HG03066 (cell line): ENCODE measurements around the gene GLUL.

Source experiments
- ATAC-seq: cut with Tn5 transposase; IDR thresholded peaks from one replicate; pipeline ENCODE4 v1.9.1; 2021; ENCODE audit warnings: low read depth; ENCODE audit not compliant: unreplicated experiment

Gene GLUL

DNA sequence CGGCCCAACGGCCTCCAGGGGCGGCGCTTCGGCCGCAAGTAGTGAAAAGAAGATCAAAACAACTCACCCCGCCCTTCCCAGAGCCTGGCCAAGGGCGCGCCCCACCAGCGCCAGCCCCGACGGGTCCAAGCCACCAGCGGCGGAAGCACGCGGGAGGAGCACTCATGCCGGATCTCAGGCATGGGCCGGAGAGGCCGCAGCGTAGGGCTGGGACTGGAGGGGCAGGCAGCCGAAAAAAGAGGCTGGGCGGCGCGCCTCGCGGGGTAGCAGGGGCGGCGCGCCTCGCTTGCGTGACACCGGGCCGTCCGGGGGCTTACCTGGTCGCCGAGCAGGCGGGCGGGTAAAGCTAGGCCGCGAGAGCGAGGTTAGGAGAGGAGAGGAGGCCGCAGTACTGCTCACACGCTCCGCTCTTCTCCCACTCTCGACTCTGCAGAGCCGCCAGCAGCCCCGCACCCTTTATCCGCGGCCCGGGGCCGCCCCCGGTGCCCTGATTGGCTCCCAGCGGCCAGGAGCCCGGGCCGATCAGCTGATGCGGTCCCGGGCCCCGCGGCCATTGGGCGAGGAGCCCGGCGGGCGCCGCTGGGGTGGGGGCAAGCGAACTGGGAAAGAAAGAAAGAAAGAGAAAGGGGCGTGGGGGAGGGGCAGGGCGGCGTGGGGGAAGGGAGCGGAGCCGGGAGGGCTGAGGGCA lies at the start of gene GLUL:
Gene GLUL (minus strand): TSS at position 429 of the 688 bp plus-strand sequence. CDS start 3,053 bp downstream, outside the sequence.
- peak; percentile 73 for ATAC-seq

DNA sequence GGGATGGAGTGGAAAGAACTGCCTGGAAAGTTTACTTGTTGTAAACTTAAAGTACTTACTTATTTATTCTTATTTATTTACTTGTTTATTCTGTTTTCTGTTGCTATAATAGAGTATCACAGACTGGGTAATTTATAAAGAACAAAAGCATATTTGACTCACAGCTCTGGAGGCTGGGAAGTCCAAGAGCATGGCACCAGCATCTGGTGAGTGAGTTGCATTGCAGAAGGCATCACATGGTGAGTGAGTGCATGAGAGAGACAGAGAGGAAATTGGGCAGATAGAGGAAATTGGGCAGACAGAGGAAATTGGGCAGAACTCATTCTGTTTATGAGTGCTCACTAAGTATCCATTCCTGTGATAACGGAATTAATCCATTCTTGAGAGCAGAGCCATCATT lies 46.7 kb upstream of the GLUL start:
- ATAC-seq = no peak

DNA sequence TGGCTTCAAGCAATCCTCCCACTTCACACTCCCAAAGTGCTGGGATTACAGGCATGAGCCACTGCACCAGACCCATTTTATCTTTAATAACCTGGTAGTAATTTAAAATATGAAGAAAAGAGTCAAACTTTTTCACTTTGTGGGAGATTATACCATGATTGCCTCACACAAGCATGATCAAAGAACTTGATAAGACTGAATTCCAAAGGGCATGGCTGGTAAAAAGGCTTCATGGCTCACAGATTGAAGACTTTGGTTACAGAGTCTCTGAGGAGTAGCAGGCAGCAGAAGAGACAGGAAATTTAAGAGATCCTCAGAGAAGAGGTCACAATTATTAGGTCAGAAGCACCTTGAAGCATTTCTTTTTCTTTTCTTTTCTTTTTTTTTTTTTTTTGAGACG lies 42.0 kb upstream of the GLUL start:
- no peak for ATAC-seq

DNA sequence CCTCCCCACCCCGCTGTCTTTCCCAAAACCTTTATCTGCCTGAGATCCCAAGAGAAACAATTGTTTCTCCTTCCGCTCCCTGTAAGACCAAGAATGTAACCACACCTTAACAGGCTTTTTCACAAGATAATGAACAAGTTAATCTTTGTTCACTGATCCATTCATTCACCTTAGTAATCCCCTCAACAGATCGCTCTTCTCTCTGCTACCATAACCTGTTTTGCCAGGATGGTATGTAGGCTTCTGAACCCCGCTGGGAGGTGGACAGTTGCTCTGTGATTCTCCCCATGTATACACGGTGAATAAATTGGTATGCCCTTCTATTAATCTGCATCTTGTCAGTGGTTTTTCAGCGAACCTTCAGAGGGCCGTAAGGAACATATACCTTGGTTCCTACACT lies 39.7 kb upstream of the GLUL start:
- ATAC-seq = no peak

DNA sequence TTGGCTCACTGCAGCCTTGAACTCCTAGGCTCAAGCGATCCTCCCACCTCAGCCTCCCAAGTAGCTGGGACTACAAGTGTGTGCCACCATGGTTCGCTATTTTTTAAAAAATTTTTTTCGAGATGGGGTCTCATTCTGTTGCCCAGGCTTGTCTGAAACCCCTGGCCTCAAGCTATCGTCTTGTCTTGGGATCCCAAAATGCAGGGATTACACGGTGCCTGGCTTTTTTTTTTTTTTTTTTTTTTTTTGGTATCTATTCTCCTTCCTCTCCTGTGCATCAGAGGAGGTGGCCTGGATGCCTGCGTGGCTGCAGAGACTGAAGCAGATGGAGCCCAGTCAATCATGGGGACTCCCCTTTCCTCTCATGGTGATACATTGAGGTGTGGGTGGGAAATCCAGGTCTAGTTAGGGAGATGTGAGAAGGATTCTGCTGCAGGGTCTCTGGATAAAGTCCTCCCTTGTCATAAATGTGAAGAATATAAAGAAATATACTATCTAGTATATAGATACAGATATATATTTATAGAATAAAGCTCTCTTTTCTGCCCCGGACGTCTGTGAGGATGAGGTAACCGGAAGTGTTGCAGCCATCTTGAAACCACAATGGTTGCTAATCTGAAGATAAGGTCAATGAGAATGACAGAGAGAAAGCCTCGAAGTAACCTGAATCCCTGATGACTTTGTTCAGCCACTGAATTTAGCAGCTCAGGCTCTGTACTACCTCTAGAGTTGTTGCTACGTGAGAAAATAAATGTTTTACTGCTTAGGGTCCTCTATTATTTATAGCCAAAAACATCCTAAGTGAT lies 38.9 kb upstream of the GLUL start:
- peak; percentile 32 for ATAC-seq

DNA sequence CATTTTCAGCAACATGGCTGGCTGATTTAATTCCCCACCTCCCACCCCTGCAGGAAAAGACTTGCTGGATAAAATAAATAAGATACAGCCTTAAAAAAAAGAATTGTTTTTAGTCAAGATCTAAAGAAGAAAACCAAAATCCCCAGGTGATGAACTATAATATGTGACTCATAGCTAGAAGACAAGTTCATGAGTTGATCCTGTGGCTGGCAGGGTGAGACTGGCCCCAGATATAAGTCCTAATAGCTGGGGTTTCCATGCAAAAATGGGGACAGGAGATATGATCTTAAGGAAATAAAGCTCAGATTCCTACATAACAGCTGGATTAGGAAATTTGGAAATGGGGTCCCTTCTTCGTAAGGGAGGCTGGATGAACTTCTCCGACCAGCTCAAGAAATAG lies 36.5 kb upstream of the GLUL start:
- no peak for ATAC-seq

DNA sequence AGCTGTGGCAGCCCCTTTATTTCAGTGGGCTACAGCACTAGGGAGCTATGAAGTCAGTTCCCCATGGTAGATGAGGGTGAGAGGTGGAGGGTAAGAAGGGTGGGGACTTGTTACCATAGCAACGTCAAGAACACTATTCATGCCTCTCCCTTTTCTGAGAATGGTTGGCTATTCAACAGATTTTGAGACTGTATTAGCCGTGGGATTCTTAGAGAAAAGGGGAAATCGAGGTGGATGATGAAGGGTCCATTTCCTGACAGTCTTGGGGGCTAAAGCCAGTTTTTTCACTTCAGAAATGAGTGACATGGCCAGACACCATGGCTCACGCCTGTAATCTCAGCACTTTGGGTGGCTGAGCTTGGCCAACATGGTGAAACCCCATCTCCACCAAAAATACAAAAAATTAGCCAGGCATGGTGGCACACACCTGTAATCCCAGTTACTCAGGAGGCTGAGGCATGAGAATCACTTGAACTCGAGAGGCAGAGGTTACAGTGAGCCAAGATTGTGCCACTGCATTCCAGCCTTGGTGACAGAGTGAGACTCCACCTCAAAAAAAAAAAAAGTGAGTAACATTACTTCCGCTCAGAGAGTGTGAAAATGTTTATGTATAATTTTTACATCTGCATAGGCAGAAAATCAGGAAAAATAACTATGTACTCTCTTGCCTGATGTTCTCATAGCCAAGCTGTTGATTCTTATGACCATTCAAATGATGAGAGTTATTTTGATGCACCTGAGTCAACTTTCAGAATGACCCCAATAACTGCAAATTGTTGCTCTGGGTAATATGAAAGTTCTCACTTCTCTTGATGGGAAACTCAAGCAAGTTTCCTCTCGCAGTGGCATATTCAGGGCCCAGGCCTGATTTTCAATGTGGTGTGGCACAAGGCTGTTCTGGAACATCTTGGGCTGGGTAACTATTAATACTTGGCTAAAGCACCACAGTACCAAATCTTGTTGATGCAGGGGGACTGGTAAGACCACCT lies 35.1 kb upstream of the GLUL start:
- ATAC-seq = peak; percentile 76

DNA sequence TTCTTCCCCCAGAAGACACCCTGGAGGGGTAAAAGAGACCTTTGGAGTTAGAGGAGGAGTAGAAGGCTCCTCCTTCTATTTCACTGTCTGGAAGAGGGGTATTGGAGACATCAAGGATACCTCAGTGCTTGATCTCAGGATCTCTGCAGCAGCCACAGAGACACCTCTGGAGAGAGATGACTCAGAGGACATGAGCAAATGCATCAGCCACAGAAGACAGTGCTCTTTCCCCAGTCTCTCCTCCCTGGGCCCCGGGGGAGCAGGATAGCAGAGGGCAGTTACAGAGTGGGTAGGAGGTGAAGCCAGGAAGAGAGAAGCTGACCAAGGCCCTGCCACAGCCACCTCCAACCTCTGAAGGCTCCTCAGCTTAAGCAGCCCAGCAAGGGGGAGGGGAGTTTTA lies 24.2 kb upstream of the GLUL start:
- no peak for ATAC-seq

DNA sequence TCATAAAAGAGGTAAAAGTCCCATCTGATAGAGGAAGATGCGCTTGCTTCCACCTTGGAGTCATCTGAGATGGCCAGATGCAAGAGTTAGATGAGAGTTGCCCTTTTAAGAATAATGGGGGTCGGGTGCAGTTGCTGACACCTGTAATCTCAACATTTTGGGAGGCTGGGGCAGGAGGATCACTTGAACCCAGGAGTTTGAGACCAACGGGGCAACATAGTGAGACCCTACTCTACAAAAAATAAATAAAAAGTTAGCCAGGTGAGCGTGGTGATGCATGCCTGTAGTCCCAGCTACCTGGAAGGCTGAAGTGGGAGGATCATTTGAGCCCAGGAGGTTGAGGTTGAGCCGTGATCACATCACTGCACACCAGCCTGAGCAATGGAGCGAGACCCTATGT lies 22.4 kb upstream of the GLUL start:
- ATAC-seq = no peak

DNA sequence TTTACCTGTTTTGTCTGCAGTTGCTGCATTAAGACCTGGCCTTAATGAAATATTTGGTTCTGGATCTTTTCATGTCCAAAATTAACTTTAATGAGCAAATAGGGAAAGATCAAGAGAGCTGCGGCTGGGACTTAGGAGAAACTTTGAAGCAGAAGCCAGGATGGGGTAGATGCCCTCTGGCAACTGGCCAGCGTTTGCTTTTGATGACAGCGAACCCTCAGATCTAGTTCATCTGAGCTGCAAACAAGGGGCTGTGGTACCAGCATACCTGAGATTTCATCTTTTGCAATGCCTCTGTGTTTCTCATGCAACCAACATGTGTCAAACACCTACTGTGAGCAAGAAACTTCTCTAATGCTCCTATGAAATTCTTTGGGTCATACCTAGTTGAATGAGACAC lies 21.9 kb upstream of the GLUL start:
- no peak for ATAC-seq

DNA sequence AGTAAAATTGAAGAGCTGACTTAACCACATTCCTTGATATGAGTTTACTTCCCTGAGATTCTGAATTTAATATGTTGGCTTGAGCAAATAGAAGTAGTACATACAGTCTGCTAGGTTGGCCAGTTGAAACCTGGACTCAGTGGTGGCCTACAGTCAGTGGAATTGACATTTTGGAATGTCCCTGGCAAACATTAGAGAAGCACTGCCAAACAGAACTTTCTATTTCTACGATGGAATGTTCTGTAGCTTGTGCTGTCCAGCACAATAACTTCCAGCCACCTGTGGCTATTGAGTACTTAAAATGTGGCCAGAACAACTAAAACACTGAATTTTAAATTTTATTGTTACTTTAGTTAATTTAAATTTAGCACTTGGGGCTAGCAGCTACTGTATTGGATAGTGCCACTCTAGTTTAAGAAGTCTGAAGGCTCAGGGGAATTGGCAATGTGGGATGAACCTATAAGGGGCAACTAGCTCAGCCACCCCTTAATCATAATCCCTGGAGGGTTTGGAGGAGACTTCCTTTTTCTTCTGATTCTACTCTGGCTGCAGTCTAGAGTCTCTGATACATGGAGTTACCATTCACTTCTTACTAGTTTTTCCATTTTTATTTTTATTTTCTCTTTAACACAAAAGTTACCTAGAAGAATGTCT lies 19.2 kb upstream of the GLUL start:
- ATAC-seq = no peak

DNA sequence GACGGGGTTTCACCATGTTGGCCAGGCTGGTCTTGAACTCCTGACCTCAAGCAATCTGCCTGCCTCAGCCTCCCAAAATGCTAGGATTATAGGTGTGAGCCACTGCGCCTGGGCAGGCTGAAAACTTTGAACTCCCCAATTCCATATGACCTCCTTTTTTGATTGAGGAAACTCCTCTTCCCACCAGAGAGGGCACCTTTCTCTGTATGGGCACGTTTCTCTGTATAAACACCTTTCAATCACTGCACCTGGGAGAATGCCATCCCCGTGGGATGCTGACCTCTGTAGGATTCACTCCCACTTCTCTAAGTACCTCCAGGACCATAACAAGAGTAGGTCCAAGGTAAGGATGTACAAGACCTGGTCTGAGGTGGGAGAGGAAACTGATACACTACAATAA lies 18.5 kb upstream of the GLUL start:
- ATAC-seq = no peak

DNA sequence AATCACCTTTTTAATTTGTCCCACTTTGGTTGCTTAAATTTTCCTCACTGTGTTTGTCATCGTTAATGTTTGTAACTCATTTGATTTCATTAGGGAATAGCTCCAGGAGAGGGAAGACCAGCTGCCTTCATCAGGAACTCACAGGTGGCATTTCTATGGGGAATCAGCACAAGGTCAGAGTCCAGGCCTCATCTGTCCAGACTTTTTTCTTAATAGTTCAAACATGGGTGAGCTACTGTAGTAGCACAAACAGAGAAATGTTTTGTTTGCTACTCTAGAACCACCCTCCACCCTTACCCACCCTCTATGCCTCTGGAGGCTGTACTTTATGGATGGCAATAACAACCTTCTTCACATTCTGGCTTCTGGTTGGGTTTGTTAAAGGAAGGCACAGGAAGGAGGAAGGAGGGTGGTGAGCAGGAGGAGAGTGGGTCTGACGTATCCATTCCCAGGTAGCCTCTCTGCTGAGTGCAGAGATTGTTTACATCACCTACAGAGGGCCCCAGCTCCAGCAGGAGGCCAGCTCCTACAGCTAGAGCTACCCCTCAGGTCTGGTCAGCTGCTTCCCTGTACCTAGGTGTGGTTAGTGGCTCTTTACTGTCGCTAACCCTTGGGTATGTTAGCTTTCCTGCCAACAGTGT lies 17.0 kb upstream of the GLUL start:
- ATAC-seq = no peak

DNA sequence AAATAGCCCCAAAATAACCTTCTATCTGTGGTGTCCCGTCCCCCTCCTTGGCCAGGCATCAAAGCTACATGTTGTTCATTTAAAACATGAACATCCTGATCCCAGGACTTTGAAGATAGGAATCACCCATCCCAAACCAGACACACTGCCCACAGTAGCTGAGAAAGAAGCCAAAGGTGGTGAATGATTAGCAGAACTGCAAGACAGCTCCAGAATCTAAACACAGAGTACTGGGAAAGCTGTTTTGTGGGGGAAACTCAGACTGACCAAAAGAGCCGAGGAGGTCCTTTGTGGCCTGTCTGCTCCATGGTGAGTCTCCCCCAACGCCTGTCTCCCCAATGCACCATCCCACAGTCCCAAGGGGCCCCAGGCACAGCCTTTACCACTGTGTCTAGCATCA lies 16.1 kb upstream of the GLUL start:
- ATAC-seq = no peak

DNA sequence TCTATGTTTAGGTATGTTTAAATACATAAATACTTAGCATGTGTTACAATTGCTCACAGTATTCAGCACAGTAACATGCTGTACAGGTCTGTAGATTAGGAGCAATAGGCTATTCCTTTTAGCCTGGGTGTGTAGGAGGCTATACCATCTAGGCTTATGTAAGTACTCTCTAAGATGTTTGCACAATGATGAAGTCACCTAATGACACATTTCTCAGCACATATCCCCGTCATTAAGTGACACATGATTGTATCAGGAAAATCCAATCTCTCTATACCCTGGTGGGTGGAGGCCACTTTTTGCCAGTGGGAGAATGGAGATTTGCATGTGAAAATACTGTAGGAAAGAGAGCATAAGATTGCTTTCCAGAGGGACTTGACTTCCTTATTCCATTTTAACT lies 14.4 kb upstream of the GLUL start:
- no peak for ATAC-seq

DNA sequence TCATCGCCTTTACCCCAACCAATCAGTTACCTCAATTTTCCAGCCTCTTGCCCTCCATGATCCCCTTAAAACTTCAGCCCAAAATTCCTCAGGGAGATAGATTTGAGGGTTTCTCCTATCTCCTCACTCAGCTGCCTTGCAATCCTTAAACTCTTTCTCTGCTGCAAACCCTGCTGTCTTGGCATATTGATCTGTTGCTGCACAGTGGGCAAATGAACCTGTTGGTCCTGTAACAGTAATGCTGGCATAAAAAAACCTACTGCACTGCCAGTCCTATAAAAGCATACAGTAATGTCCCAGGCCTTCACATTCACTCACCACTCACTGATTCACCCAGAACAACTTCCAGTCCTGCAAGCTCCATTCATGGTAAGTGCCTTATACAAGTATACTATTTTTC lies 14.0 kb upstream of the GLUL start:
- ATAC-seq = no peak

DNA sequence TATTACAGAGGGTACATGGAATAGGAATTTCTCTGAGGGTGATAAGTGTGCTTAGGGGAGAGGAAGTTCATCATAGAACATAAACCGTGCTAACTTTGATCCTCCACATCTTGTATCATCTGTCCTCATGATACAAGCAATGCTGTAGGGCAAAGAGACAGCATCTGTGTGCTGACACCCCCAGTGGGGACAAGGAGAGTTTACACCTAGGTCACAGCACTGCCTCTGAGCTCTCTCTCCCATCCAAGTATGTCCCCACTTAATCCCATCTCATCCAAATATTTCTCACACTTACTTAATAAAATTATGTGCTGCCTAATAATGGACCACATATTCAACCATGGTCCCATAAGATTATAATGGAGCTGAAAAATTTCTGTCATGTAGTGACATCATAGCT lies 13.2 kb upstream of the GLUL start:
- no peak for ATAC-seq

DNA sequence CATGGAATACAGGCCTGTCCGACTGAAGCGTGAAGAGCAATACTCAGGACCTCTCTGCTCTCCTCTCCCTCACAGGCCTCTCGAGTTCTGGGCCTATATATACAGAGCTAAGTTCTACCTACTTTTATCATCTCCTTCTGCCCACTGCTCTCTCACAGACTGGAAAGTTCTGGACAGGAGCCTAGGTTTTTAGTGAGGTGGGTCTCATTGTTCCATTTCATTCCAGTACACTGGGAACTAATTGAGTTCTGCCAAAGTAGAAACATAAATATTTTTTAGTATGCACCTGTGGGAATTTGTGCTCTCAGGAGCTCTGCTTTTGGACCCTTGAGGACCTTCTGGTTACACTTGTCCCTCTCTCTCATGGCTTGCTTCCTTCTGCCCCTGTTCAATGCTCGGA lies 9.0 kb upstream of the GLUL start, which contains the start of gene TEDDM1:
Gene TEDDM1 (minus strand): TSS at position 101 of the 400 bp plus-strand sequence. CDS start 182 bp downstream, outside the sequence.
- no peak for ATAC-seq

DNA sequence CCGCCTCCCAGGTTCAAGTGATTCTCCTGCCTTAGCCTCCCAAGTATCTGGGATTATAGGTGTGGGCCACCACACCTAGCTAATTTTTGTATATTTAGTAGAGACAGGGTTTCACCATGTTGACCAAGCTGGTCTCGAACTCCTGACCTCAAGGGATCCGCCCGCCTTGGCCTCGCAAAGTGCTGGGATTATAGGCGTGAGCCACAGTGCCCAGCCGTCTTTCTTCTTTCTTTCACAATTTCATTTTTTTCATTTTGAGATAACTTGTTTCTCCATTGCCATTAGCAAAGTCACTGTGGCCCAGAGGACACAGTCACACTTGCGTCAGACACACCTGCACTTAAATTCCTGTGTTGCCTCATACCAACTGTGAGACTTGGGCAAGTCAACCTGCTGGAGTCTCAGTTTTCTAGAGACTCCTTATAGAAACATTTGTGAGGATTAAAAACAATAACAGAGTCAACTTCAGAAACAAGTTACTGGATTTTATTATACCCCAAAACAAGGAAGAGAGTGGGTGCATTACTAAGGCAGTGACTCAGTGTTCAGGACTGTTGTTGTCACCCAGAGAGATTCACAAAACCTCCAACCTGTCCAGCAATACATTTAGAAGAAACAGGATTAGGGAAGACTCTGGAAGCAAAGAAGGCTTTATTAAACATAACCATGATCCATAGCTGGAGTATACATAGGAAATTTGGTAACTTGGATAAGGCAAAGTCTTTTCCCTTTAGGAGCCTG lies 6.2 kb upstream of the GLUL start:
- ATAC-seq = no peak
